GM08714 (cell line): ENCODE results near the gene STARD13.
A peak's percentile ranks its signal among the peaks of the same experiment; 100 is the strongest.

ENCODE experiments used
- H3K4me3 ChIP-seq: fragments of 200-500 bp; sonication (Bioruptor generic); 2 replicates; pipeline ENCODE4 v1.5.1; 2014; ENCODE audit warnings: mild to moderate bottlenecking, low read length, inconsistent platforms
- ZNF274 ChIP-seq: IDR thresholded peaks from 2 replicates; pipeline ENCODE4 v1.6.1; 2012; ENCODE audit warnings: mild to moderate bottlenecking, low read depth, low read length

Gene STARD13

GRCh38 chr13:33285420-33286124, at the start of gene STARD13:
STARD13 (minus strand) TSS chr13:33285755; CDS start chr13:33285638, 117 bp downstream.
- H3K4me3 ChIP-seq, result peak within 1 kb of the TSS; percentile 70
- TF ChIP-seq ZNF274, result no peak

DNA sequence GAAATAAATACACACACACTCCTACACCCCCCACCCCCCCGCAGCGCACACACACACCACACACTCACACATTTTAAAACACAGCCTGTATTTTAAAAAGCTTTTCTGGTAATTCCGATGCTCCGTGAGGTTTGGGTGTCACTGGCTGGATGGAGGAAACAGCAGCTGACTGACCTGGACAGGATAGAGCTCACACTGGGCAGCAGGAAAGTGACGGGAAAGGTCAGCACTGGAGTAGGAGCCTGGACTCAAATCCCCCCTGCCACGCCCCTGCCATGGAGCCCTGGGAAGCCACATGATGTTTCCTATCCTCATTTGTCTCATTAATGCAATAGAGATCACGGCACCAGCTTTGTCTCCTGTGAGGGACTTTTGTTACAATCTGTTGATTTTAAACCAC, 49.3 kb upstream of the STARD13 start:
- H3K4me3 ChIP-seq, result no peak overlapping the region
- TF ChIP-seq ZNF274, result no peak

DNA sequence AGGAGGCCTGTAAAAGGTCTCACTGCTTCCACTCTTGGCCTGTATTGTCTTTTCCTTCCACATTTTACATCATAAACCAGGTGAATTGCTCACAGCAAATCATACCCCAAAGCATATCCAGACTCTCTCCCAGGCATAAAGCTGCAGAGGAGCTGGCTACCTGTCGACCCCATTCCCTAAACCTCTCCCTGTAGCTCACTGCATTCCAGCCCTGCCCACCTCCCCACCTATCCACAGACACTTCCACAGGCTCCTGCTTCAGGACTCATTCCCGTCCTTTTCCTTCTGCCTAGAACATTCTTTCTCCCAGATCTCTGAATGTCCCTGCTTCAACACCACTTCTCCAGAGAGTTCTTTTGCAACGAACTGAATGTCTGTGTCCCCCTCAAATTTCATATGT, 46.4 kb upstream of the STARD13 start:
- H3K4me3 ChIP-seq, result no peak overlapping the region
- TF ChIP-seq ZNF274, result no peak

- no peak for TF ChIP-seq ZNF274
- H3K4me3 ChIP-seq, result no peak overlapping the region
Measured at GRCh38 chr13:33330483-33330882, 44.9 kb upstream of the STARD13 start.

DNA sequence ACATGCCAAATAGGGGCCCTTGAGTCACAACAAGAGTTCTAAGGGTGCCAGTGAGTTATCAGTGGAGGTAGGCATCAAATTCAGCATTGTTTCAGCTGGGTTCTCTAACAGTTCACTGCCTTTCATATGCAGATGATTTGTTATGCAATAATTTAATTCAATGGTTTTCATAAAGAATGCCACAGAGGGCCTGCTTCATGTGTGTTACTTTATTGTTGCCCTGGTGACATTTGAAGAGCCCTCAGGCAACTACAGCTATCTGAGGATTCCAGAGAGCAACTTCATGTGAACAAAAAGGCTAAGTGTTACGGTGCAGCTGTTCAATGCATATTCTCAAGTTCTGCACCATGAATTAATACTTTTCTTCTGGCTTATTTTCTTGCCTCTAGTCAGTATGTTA, 43.1 kb upstream of the STARD13 start:
- no peak overlapping the region for H3K4me3 ChIP-seq
- no peak for TF ChIP-seq ZNF274

DNA sequence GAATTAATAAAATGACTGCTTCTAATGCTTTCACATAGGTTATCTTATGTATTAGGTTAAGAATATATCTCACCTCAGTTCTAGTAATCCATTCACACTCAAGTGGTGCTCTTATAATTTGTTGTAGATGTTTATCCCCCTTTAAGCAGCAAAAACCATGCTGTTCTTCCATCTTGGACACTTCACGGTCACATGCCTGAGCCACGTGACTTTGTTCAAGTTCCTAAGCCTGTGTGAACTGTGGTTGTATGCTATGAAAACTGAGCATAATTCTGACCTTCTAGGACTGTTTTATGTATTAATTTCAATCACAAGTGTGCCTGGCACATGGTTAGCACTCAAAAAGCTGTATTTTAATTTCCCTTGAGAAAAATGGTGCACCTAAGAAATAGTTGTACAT, 41.2 kb upstream of the STARD13 start:
- H3K4me3 ChIP-seq, result no peak overlapping the region
- no peak for TF ChIP-seq ZNF274

DNA sequence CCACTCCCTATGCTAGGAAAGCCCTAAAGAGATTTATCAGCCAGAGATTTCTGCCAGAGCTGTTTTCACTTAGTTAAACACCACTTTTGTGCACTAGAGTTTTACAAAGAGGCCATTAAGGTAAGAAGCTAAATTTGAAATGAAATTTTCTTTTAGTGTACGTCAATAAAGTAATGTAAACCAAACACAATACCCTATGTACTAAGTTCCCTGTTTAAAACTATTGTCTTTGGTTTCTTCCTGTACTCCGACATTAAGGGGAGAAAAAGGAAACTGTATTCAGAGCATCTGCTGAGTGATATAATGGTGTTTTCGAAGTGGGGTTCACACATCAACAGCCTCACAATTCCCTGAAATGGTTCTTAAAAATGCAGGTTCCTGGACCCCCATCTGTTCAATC, 40.7 kb upstream of the STARD13 start:
- no peak overlapping the region for H3K4me3 ChIP-seq
- TF ChIP-seq ZNF274, result no peak

DNA sequence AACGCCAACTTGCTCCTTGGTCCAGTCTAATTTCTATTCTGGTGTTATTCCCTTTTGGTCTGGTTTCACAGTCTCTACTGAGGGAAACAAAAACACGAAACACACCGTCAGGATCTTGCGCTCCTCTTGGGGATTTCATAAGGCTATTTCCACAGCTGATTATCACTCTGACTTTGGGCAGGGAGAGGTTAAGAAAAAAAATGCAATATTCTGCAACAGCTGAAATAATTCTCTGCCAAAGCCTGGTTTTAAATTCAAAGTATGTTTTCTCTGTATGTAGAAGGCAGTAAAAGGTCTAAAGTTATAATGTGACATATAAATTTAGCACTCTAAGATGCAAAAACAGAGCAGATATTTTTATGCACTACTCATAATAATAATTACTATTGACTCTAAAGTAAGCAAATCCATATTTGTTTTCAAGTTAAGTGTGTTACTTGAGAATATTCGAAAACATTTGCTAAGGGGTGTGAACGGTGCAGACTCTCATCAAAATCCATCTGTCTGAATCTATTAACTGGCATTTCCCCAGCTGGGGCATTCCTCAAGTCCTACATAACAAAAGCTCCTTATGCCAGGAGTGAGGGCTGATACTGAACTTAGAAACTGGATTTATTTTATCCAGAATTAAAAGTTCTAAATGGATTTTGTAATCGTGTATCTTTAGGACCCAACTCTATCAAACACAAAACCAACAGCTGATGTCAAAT, 38.4 kb upstream of the STARD13 start:
- H3K4me3 ChIP-seq, result no peak overlapping the region
- TF ChIP-seq ZNF274, result no peak

- H3K4me3 ChIP-seq, result no peak overlapping the region
- no peak for TF ChIP-seq ZNF274
Measured at GRCh38 chr13:33322965-33323668, 37.6 kb upstream of the STARD13 start.

GRCh38 chr13:33322543-33322809, 36.9 kb upstream of the STARD13 start:
- no peak overlapping the region for H3K4me3 ChIP-seq
- no peak for TF ChIP-seq ZNF274

DNA sequence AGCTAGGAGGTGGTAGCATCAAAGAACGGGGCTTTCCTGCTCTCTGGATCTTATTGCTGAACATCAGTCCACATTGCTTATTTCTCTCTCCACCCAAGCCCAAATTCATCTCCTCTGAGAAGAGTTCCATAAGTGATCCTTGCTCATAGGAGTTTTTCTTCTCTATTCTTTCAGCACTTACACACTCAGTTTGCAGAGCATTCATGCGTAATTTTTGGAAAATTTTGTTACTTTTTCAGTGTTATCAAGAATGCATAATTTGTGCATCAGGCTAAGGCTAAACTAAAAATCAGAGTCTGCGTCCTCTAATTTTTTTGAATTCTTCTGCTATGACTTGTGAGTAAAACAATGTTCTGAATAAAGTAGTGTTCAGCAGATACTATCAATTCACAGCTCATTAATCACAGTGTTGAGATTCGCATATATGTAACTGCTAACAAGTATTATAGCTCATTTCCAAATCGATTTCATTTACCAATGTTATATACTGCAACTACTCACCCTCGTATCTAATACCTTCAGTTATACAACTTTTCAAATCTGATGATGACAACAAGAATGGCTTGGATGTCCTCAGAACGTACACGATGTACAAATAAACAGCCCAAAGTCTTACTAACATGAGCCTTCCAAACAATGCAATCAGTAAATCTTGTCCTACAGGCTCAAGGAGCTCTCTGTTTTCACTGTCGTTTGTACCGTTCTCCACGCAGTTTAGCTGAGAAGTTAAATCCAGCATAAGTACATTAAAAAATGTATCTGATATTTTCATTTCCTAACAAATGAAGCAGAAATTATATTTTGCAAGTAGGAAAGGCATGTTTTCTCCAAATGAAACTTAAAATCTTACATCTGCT, 36.4 kb upstream of the STARD13 start:
- no peak for TF ChIP-seq ZNF274
- H3K4me3 ChIP-seq, result no peak overlapping the region

- TF ChIP-seq ZNF274, result no peak
- no peak overlapping the region for H3K4me3 ChIP-seq
Measured at GRCh38 chr13:33319859-33320258, 34.3 kb upstream of the STARD13 start.

DNA sequence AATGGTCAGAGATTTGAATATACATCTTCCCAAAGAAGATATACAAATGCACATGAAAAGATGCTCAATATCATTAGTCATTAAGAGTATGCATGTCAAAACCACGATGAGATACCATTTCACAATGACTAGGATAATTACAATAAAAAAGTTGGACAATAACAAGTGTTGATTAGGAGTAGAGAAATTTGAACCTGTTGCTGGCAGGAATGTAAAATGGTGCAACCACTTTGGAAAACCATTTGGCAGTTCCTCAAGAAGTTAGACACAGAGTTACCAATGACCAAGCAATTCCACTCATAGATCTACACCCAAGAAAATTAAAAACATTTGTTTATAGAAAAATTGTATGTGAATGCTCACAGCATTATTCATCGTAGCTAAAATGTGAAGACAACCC, 33.2 kb upstream of the STARD13 start:
- H3K4me3 ChIP-seq, result no peak overlapping the region
- no peak for TF ChIP-seq ZNF274

DNA sequence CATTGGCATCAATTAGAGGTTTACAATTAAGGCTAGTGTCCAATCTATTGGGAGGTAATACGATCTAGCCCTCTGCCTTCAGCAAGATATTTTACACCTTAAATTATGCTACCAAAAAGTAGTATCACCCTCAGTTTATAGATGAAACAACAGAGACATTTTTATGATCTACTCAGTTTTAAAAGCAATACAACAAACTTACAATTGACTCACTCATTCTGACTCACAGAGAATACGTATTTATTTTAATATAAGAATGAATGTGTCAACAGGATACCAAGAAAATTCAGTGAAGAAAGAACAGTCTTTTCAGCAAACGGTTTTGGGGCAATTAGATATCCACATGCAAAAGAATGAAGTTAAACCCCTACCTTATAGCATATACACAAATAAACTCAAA, 32.5 kb upstream of the STARD13 start:
- no peak for TF ChIP-seq ZNF274
- no peak overlapping the region for H3K4me3 ChIP-seq

- no peak for TF ChIP-seq ZNF274
- no peak overlapping the region for H3K4me3 ChIP-seq
Measured at GRCh38 chr13:33316890-33317289, 31.3 kb upstream of the STARD13 start.
